Measurements from ENCODE around the gene GPD2.

GPD2 gene

GRCh38 chr2:156435396-156435717 lies 822 bp upstream of the GPD2 start:
- no peak for TF ChIP-seq CTCF (IDR thresholded peaks at IDR 0.05; ENCODE audit: borderline replicate concordance, control extremely low read depth, extremely low read depth, insufficient read depth, missing control alignments)
- in situ Hi-C loops (cut with MboI; ENCODE audit: low sequenced_read_pairs, unreplicated experiment): no loop called here
- DNase-seq (ENCODE audit: low spot score): no peak

GRCh38 chr2:156436497-156437085 lies 412 bp downstream of the GPD2 start:
- peak; percentile 49 for DNase-seq (ENCODE audit: low spot score)
- in situ Hi-C loops (cut with MboI; ENCODE audit: low sequenced_read_pairs, unreplicated experiment): no loop called here
- no peak for TF ChIP-seq CTCF (IDR thresholded peaks at IDR 0.05; ENCODE audit: borderline replicate concordance, control extremely low read depth, extremely low read depth, insufficient read depth, missing control alignments)

- no peak for DNase-seq (ENCODE audit: low spot score)
- in situ Hi-C loops (cut with MboI; ENCODE audit: low sequenced_read_pairs, unreplicated experiment): no loop called here
- TF ChIP-seq CTCF (IDR thresholded peaks at IDR 0.05; ENCODE audit: borderline replicate concordance, control extremely low read depth, extremely low read depth, insufficient read depth, missing control alignments): no peak
Observed at GRCh38 chr2:156437272-156437930, 1.2 kb downstream of the GPD2 start.

- TF ChIP-seq CTCF (IDR thresholded peaks at IDR 0.05; ENCODE audit: borderline replicate concordance, control extremely low read depth, extremely low read depth, insufficient read depth, missing control alignments): no peak
- DNase-seq (ENCODE audit: low spot score): no peak
- in situ Hi-C loops (cut with MboI; ENCODE audit: low sequenced_read_pairs, unreplicated experiment): no loop called here
Observed at GRCh38 chr2:156437931-156438410, 1.8 kb downstream of the GPD2 start.

GRCh38 chr2:156443089-156443488 lies 6.9 kb downstream of the GPD2 start:
- no peak for DNase-seq (ENCODE audit: low spot score)
- no peak for TF ChIP-seq CTCF (IDR thresholded peaks at IDR 0.05; ENCODE audit: borderline replicate concordance, control extremely low read depth, extremely low read depth, insufficient read depth, missing control alignments)
- in situ Hi-C loops (cut with MboI; ENCODE audit: low sequenced_read_pairs, unreplicated experiment): no loop called here

- no peak for DNase-seq (ENCODE audit: low spot score)
- no peak for TF ChIP-seq CTCF (IDR thresholded peaks at IDR 0.05; ENCODE audit: borderline replicate concordance, control extremely low read depth, extremely low read depth, insufficient read depth, missing control alignments)
- in situ Hi-C loops (cut with MboI; ENCODE audit: low sequenced_read_pairs, unreplicated experiment): no loop called here
Observed at GRCh38 chr2:156445296-156446220, 9.4 kb downstream of the GPD2 start.

All from GM13976 (cell line).